NOMO-1 treated with dmso at 0.1 percent for 144 hours (cell line): ENCODE results near the gene TRPM5.

ENCODE experiments used
- DNase-seq: peaks from one replicate; lab custom pipeline; 2025; ENCODE audit not compliant: unreplicated experiment; lab: John Stamatoyannopoulos, UW

TRPM5 gene

GRCh38 chr11:2437516-2437915 lies 6.8 kb downstream of the TRPM5 start:
- DNase-seq = no peak

GRCh38 chr11:2436521-2437031 lies 7.7 kb downstream of the TRPM5 start:
- DNase-seq = no peak

GRCh38 chr11:2436013-2436520 lies 8.2 kb downstream of the TRPM5 start:
- no peak for DNase-seq

- no peak for DNase-seq
These were observed 8.9 kb downstream of the TRPM5 start for GRCh38 chr11:2435288-2436012.

- no peak for DNase-seq
These were observed 9.6 kb downstream of the TRPM5 start for GRCh38 chr11:2434506-2435255.

GRCh38 chr11:2434008-2434407 lies 10.3 kb downstream of the TRPM5 start:
- DNase-seq = no peak

- DNase-seq = no peak
These were observed 11.0 kb downstream of the TRPM5 start for GRCh38 chr11:2433106-2433925.

- no peak for DNase-seq
These were observed 11.7 kb downstream of the TRPM5 start for GRCh38 chr11:2432628-2433071.

- DNase-seq = no peak
These were observed 12.1 kb downstream of the TRPM5 start for GRCh38 chr11:2432171-2432621.

- DNase-seq = no peak
These were observed 12.9 kb downstream of the TRPM5 start for GRCh38 chr11:2431395-2431794.

GRCh38 chr11:2428322-2428795 lies 16.0 kb downstream of the TRPM5 start:
- DNase-seq = peak; percentile 52

GRCh38 chr11:2427721-2428321 lies 16.5 kb downstream of the TRPM5 start:
- no peak for DNase-seq

GRCh38 chr11:2426826-2427521 lies 17.3 kb downstream of the TRPM5 start:
- DNase-seq = no peak

GRCh38 chr11:2426221-2426620 lies 18.1 kb downstream of the TRPM5 start:
- DNase-seq = no peak

GRCh38 chr11:2425506-2425905 lies 18.8 kb downstream of the TRPM5 start:
- no peak for DNase-seq

GRCh38 chr11:2424811-2425495 lies 19.4 kb downstream of the TRPM5 start:
- no peak for DNase-seq

- DNase-seq = no peak
These were observed 20.9 kb downstream of the TRPM5 start for GRCh38 chr11:2423157-2424025.

GRCh38 chr11:2422461-2423156 lies 21.7 kb downstream of the TRPM5 start:
- no peak for DNase-seq
